T follicular helper cell (primary cell): ENCODE results near the gene TSPAN10.
"Not testable (repeated sequence)": the region's sequence is repeated elsewhere in the genome, so short reads cannot be mapped to it uniquely, and the experiment has no call there.

Experiments
- DNase-seq: peaks from one replicate; pipeline ENCODE4 v3.0.0-alpha.2; 2020; ENCODE audit warnings: low read depth

The TSPAN10 gene

DNA sequence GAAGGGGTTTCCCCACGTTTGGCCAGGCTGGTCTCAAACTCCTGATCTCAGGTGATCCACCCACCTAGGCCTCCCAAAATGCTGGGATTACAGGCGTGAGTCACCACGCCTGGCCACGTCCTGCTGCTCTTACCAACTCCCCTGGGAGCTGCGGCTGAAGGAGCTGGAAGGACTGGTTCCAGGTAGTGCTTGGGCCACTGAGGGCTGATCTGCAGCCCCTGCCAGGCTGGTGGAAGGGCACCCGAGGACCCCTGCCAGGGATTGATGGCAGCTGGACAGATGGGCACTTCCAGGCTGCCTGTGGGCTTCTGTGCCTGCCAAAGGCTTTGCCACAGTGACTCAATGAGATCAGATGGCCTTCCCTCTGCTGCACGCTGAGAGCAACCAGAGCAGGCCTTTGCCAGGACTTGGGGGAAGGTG is 27.1 kb downstream of the TSPAN10 start:
- no peak for DNase-seq

- no peak for DNase-seq
Observed at GRCh38 chr17:81665205-81666091, 28.5 kb downstream of the TSPAN10 start.

DNA sequence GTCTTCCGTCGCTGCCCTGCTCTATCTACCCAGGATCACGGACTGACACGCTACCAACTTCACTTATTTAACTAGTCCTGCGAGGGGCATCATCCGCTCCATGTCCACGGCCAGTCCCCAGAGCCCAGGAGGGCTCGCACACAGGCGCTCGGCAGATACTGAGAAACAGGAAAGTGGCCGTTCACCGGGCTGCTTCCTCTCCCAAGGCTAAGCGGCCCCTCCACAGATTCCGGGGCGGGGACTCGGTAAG is 29.0 kb downstream of the TSPAN10 start:
- DNase-seq = no peak

DNA sequence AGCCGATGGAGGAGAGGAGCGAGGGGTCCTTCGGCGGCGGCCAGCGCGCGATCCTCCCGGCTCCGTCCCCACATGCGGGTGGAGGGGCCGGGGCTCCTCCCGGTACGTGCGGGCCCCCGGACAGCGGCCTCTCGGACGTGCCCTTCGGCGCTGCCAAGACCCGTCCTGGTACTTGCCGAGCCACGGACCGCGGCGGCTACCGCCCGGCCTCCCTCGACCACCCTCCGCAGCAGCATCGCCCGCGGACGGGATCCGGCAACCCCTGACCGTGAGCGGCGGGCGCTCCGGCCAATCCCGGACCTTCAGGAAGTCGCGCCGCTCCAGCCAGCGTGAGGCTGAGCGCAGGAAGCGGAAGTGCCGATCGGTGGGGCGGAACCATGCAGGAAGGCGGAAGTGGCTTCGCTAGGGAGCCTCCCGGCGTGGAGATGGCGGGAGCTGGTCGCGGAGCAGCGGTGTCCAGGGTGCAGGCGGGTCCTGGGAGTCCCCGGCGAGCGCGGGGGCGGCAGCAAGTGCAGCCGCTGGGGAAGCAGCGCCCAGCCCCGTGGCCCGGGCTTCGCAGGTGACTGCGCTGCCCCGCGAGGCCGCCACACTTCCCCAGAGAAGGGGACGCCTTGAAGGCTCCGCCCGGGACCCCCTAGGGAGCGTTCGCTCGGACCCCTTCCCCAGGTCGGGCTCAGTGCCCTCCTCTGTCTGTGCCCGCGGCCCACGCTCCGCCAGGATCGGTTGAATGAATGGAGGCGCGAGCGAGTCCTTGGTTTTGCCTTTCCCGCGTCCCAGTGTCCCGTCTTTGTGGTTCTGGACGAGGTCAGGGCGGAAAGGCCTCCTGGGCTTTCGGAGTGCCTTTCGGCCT is 29.6 kb downstream of the TSPAN10 start, which contains the start of the genes CCDC137 and OXLD1:
TSS of gene CCDC137 (plus strand) at position 396 of the 850 bp plus-strand sequence. CDS start at position 426, 30 bp downstream.
TSS of gene OXLD1 (minus strand) at position 264 of the 850 bp plus-strand sequence. CDS start at position 236, 28 bp downstream.
- peak; percentile 89 for DNase-seq

DNA sequence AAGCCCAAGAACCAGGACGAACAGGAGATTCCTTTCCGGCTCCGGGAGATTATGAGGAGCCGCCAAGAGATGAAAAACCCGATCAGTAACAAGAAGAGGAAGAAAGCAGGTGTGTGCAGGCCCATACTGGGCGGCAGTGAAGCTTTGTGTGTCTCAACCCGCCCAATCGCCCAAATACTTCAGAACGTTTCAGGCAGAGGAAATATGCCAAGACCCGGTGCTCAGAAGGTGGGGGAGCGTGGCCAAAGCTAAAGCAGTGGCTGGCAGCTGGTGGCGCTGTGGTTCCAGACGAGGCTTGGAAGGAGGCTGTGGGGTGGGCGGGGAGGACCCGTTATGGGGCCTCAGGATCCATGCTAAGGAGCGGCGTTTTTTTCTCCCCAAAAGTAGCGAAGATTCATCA is 30.8 kb downstream of the TSPAN10 start:
- no peak for DNase-seq

- DNase-seq = no peak
Observed at GRCh38 chr17:81672504-81672903, 35.5 kb downstream of the TSPAN10 start.

GRCh38 chr17:81672954-81673353 is 36.0 kb downstream of the TSPAN10 start:
- no peak for DNase-seq

- no peak for DNase-seq
Observed at GRCh38 chr17:81673561-81674258, 36.7 kb downstream of the TSPAN10 start.

GRCh38 chr17:81675515-81676221 is 38.7 kb downstream of the TSPAN10 start:
- not testable (repeated sequence) for DNase-seq

- no peak for DNase-seq
Observed at GRCh38 chr17:81676906-81677305, 39.9 kb downstream of the TSPAN10 start.

DNA sequence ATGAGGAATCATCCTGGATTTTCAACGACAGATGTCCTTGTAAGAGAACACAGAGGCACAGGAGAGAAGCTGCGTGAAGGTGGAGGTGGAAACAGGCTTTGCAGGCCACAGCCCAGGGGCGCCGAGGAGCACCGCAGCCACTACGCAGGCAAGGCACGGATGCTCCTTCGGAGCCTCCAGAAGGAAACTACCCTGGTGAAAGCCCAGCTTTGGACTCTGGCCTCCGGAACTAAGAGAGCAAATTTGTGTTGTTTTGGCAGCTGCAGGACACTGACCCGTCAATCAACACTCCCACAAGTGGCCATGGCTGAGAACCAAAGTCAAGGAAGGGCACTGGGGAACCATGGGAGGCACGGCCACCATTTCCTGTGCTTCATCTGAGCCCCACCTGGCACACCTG is 43.2 kb downstream of the TSPAN10 start:
- DNase-seq = no peak

GRCh38 chr17:81681672-81682071 is 44.7 kb downstream of the TSPAN10 start:
- no peak for DNase-seq

- no peak for DNase-seq
Observed at GRCh38 chr17:81682565-81683207, 45.7 kb downstream of the TSPAN10 start.

- no peak for DNase-seq
Observed at GRCh38 chr17:81683208-81683583, 46.2 kb downstream of the TSPAN10 start.

- peak; percentile 96 for DNase-seq
Observed at GRCh38 chr17:81683584-81684441, 46.8 kb downstream of the TSPAN10 start, which contains the start of the genes ARL16 and HGS. TSS of gene ARL16 (minus strand) at chr17:81683797. CDS start at chr17:81683753, 44 bp downstream. TSS of gene HGS (plus strand) at chr17:81684011. CDS start at chr17:81684067, 56 bp downstream.

GRCh38 chr17:81684442-81684911 is 47.5 kb downstream of the TSPAN10 start:
- DNase-seq = no peak

DNA sequence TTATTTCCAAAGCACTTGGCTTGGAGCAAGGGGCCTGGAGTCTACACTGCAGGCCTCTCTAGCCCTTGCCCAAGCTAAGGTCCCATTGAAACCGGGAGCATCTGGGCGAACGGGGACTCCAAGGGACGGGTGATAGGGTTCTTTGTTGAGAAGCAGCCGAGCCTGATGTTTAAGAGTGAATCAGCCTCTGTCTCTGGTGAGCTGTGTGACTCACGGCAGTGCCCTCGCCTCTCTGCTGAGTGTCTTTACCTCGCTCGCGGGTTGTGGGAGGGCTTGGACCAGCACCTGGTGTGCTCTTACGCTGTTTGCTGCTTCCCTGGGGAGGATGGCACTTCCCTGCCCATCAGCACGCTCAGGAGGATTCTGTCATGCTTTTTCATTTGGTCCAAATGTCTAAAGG is 48.1 kb downstream of the TSPAN10 start:
- DNase-seq = no peak

- DNase-seq = no peak
Observed at GRCh38 chr17:81686614-81687013, 49.6 kb downstream of the TSPAN10 start.

GRCh38 chr17:81687770-81688541 is 51.0 kb downstream of the TSPAN10 start:
- no peak for DNase-seq
